ENCODE results near the gene MYO1E.

MYO1E gene

GRCh38 chr15:59256482-59256881 is 116.2 kb downstream of the MYO1E start:
- DNase-seq = no peak

DNA sequence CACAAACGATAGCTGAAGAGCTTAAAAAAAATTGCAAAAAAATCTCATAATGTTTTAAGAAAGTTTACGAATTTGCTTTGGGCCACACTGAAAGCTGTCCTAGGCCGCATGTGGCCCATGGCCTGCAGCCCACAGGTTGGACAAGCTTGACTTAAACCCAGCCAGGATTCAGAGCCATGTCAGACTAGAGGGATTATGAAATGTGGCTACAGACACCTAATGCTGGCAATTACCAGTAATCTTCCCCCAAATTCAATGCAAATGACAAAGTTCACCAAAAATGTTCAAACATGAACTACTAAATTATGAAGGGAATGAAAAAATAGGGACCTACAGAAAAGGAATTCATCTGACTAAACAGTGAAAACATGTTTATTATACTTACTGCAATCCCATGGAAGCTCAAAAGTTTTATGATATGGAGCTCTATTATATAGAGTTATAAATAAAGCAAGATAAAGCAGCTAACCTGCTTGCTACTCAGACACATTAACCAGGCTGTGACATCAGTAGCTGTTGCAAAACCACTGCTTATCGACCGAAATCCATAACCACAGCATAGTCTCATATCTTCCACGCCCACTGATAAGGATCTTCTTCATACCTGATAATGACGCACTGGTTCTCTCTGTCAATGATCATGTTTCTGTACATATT is 116.9 kb downstream of the MYO1E start:
- no peak for DNase-seq

DNA sequence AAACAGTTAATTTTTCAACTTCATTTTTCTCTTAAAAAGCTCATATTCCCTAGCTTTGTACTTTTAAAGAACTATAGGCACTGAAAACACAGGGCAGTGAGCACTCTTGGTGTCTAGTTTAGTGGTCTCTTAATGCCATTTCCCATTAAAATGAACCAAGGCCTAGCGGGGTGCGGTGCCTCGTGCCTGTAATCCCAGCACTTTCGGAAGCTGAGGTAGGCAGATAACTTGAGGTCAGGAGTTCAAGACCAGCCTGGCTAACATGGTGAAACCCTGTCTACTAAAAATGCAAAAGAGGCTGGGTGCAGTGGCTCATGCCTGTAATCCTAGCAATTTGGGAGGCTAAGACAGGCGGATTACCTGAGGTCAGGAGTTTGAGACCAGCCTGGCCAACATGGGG is 120.5 kb downstream of the MYO1E start:
- no peak for DNase-seq

- DNase-seq = no peak
Observed at GRCh38 chr15:59251001-59251845, 121.4 kb downstream of the MYO1E start.

- no peak for DNase-seq
Observed at GRCh38 chr15:59250249-59250648, 122.4 kb downstream of the MYO1E start.

- DNase-seq = no peak
Observed at GRCh38 chr15:59249816-59250215, 122.9 kb downstream of the MYO1E start.

GRCh38 chr15:59247364-59247763 is 125.3 kb downstream of the MYO1E start:
- peak in 1 of 2 experiments; percentile 2 for DNase-seq

DNA sequence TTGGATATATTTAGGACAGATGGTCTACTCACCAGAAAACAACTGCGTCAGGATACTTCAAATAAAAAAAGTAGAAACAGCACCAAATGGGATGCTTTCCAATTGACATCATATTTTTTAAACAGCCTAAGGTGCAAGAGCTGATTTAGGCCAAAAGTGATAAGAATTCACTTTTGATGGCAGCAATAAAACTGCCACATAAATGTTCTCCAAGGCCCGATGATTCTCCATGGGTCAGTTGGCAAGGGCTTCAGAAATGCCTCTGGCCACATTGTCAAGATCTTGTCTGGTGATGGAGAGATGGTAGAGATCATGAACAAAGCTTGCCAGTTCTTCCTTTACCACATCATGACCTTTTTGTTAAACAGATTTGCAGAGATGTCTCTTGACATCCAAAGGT is 127.1 kb downstream of the MYO1E start:
- no peak for DNase-seq

DNA sequence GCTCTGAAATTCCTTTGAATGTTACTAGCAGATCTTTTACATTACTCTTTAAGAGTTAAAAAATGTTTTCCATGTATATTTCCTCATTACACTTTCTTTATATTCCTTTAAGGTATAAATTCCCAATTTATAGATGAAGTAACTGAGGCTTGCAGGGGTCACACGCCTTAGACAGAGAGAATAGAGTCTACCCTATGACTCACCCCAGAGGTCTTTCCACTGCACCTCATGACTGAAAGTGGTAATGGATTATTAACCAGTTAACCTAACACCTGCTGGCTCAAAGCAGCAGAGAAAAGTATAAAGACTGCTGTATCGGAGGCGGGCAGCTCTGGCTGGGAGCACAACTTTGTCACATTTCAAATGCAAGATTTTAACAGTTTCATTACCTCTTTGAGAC is 128.3 kb downstream of the MYO1E start:
- DNase-seq = no peak

- DNase-seq = no peak
Observed at GRCh38 chr15:59243622-59244021, 129.0 kb downstream of the MYO1E start.

- no peak for DNase-seq
Observed at GRCh38 chr15:59242649-59243048, 130.0 kb downstream of the MYO1E start.

- DNase-seq = no peak
Observed at GRCh38 chr15:59240036-59240435, 132.6 kb downstream of the MYO1E start.

DNA sequence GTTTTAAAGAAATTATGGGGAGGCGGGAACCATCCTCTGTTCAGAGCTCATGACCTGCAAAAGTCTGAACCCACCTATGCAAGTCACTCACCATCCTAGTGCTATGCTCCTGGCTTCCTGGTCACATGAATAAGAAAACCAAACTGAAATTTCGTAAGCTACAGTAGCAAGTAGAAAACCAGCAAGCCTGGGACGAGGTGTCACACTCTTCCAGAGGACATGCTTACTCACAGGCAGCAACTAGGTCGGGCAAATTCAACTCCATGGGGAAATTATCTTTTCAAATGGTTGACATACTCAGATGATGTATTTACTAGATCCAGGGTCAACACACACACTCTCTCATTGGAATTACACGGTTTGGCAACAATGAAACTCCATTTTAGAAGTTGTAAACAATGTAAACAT is 134.7 kb downstream of the MYO1E start:
- DNase-seq = no peak

DNA sequence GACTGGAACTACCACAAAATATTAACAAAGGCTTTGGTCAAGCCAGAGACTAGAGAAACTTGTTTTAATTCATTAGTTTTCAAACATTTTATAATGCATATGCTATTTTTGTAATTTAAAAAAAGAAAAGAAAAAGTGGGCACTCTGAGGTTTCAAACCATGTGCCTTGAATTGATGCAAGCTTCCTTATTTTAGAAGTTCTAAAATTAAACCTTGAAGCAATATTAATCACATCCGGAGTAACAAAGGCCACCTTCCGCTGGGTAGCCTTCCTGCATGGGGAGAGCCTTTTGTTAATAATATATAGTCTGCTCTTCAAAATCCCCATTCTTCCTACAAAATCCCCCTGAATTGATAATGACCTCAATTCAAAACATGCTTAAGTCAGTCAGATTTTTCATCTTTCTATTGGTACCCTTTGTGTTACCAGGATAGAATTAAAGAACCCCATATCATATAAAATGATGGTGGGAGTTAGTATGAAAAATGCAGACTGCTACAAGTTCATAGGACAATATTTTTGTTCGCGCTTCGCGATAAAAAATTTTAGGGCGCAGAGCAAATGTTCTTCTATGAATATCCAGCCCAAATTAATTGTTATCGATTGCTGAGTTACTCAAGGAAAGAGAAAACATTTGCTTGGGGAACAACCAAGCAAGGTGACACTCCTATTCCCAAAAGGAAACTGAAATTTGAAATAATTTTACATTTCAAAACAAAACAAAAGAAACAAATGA is 135.4 kb downstream of the MYO1E start:
- no peak for DNase-seq

DNA sequence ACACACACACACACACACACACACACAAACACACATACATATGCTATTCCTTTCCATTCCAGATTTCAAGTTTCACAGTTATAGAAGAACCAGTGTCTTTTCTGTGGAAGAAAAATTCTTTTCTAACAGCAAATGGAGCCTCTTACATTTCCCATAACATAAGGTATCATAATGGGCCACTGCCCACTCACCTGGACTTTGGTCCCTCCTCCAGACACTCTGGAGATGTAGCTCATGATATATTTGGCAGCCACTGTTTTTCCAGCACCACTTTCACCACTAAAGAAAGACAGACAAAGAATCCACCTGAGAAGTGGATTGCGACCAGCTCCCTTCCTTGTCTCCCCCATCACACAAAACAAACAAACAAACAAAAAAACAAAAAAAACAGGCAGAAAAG is 136.3 kb downstream of the MYO1E start:
- no peak for DNase-seq

DNA sequence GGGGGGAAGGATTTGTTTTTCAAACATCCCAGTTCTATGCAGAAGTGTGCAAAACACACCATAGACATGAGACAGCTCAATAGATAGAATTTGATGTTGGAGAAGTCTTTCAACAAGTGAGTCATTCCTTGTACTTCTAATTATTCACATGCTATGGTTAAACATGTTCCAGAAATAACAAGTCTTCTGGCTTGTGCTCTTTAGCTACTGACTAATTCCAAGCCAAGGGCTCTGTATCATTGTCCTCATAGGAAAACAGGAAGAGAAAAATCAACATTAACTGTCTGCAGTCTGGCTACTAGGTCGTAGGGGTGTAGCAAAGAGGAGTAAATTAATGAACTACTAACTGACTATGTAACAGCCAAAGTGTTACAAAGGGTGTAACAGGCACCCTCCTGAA is 140.2 kb downstream of the MYO1E start:
- DNase-seq = no peak

GRCh38 chr15:59230531-59231055 is 142.1 kb downstream of the MYO1E start:
- DNase-seq = no peak

- no peak for DNase-seq
Observed at GRCh38 chr15:59229453-59229852, 143.2 kb downstream of the MYO1E start.

- DNase-seq = no peak
Observed at GRCh38 chr15:59229015-59229414, 143.7 kb downstream of the MYO1E start.

GRCh38 chr15:59227021-59227420 is 145.7 kb downstream of the MYO1E start:
- no peak for DNase-seq

DNA sequence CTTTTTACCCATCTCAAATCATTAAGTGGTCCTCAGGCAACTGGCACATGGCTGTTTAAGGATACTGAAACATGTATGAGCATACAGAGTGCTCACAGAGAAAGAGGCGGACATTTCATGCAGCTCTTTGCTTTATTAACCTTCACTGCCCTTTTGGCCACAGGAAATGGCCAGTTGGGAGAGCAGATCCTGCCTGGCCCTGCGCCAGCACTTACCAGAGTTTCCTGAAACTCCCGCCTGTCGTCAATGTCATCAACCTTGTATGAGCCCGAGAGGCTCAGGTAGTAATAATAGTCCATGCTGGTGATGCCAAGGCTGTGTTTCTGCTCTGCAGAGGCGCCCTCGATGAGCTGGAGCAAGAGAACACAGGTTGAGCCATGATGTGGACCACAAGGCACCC is 148.2 kb downstream of the MYO1E start:
- DNase-seq = no peak

- no peak for DNase-seq
Observed at GRCh38 chr15:59223736-59224135, 148.9 kb downstream of the MYO1E start.

DNA sequence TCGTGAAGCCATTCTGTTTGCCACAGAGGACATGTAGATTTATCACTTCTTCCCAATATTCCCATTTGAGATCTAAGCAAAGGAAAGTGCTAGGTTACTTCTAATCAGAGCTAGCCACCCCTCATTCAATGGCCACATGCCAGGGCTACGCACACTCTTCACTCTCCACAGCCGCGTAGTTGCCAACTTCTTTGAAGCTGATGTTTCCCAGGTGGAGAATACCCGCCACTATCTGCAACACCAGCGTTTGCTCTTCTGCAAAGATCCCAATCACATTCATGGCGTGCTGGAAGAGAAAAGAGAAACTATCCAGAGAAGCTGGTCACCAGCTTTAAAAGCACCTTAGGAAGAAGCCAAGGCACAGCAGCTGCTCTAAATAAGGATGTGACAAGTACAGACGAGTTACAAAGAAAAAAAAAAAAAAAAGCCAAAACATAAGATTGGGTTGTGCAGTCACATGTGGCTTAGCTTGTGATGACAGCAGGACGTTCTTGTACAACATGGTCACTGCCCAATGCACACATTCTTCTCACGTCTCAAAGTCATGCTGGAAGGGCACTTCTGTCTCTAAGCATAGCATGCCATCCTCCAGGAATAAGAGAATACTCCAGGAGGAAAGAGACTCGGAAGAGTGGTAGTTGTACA is 149.6 kb downstream of the MYO1E start:
- DNase-seq = no peak
